ENCODE results near the gene CATSPER1. TPM values are rescaled to one million over a fixed set of nuclear protein-coding genes. Genes with fewer than 3 reads are reported as not detected.

The CATSPER1 gene
- total and polyA plus RNA-seq, 2 of the 8 experiments (the other 6 are each of a cell fraction or from before 2014, with no cell fraction given) = not detected

GRCh38 chr11:66062408-66062807, 36.1 kb upstream of the CATSPER1 start:
- DNase-seq (ENCODE audit: low read depth in 1 of 2, low spot score in 2 of 2) (no peak), FAIRE-seq (no peak)
- Histone ChIP-seq H3K36me3 (ENCODE audit: control insufficient read depth in 2 of 4, insufficient read depth in 4 of 4, low read length in 3 of 4) (peaks cover 53 to 93% (median 81%) of the 10 kb centered on the region in 4 experiments), H4K8ac (ENCODE audit: extremely low read depth, insufficient read depth, low read length) (no peak overlapping the region), H3K4me2 (ENCODE audit: insufficient read depth in 1 of 2, low read depth in 2 of 2, low read length in 2 of 2) (no peak overlapping the region), H3K9ac (replicated peaks in 1 of 4; ENCODE audit: extremely low read depth in 1 of 4, low read depth in 3 of 4, low read length in 3 of 4) (no peak overlapping the region), H2BK15ac (ENCODE audit: low read length) (no peak overlapping the region), H4K20me1 (replicated peaks in 1 of 2; ENCODE audit: control insufficient read depth in 1 of 2, insufficient read depth in 2 of 2, low read length in 2 of 2) (peaks cover 0 to 17% of the 10 kb centered on the region in 2 experiments), H2AK5ac (ENCODE audit: low read depth, low read length) (no peak overlapping the region), H3K56ac (replicated peaks; ENCODE audit: insufficient read length, low read depth, low read length) (no peak overlapping the region), H2BK20ac (ENCODE audit: low read length) (no peak overlapping the region), H3K18ac (ENCODE audit: extremely low read depth, low read length) (no peak overlapping the region), H3K9me3 (ENCODE audit: insufficient read depth in 2 of 2, low read depth in 1 of 2, low read length in 1 of 2) (no peaks in the 10 kb centered on the region), H3K27me3 (replicated peaks in 1 of 4; ENCODE audit: control insufficient read depth in 3 of 4, extremely low read depth in 1 of 4, insufficient read depth in 3 of 4, low read length in 3 of 4) (no peaks in the 10 kb centered on the region), H3K4me1 (replicated peaks in 1 of 4; ENCODE audit: control insufficient read depth in 3 of 4, insufficient read depth in 4 of 4, low read length in 3 of 4) (no peaks in the 10 kb centered on the region), H3K23me2 (ENCODE audit: low read depth, low read length) (no peaks in the 10 kb centered on the region), H2BK12ac (ENCODE audit: low read depth, low read length) (no peak overlapping the region), H2BK120ac (replicated peaks; ENCODE audit: low read depth, low read length) (no peak overlapping the region), H3K27ac (ENCODE audit: low read depth, low read length) (no peak overlapping the region), H2BK5ac (ENCODE audit: low read depth, low read length) (no peak overlapping the region), H3K14ac (ENCODE audit: insufficient read length) (no peak overlapping the region), H3K79me2 (ENCODE audit: control insufficient read depth in 1 of 2, insufficient read depth in 2 of 2, low read length in 2 of 2) (no peaks in the 10 kb centered on the region), H4K91ac (replicated peaks; ENCODE audit: insufficient read length, low read length) (no peak overlapping the region), H3K23ac (ENCODE audit: insufficient read length) (no peak overlapping the region), H3K79me1 (ENCODE audit: low read depth, low read length) (no peaks in the 10 kb centered on the region; the same call in 1 of the 2 replicates), H3K4me3 (ENCODE audit: extremely low read depth in 1 of 4, insufficient read depth in 2 of 4, low read depth in 3 of 4, low read length in 4 of 4) (no peak overlapping the region), H2AFZ (ENCODE audit: low read length) (no peak overlapping the region), H3K4ac (replicated peaks; ENCODE audit: insufficient read length, low read depth, low read length) (no peak overlapping the region), H4K5ac (ENCODE audit: insufficient read length, low read depth, low read length) (no peak overlapping the region)
- WGBS, 2 experiments (ENCODE audit: extremely low coverage in 1 of 2, insufficient coverage in 1 of 2, insufficient read length in 1 of 2, insufficient replicate concordance in 2 of 2, low coverage in 1 of 2, low lambda C conversion rate in 2 of 2, missing lambda C conversion rate in 1 of 2) = 92% methylated on average over 2 of the region's 2 CpGs; no CpG with 5 or more reads in 1 of the 2 experiments
- POLR2A ChIA-PET (ENCODE audit: partially characterized antibody) = interaction anchor here (1.0 to 9.7 kb wide), 2 partner anchors 7 to 19 kb away, joined by 3 to 150 read pairs; partner anchors contain the start of genes GAL3ST3 and SF3B2
- CTCF ChIA-PET (ENCODE audit: partially characterized antibody) = interaction anchor here (0.9 to 8.8 kb wide), 5 partner anchors 8 to 164 kb away, joined by 3 to 144 read pairs (median 5); partner anchors contain the start of genes GAL3ST3 and SF3B2
- TF ChIP-seq SIRT6 (IDR thresholded peaks at IDR 0.05; ENCODE audit: low read length) = no peak
- TF ChIP-seq SRF (IDR thresholded peaks at IDR 0.05; ENCODE audit: low read depth, low read length) = no peak
- no peak for TF ChIP-seq RBBP5 (IDR thresholded peaks at IDR 0.05; ENCODE audit: borderline replicate concordance, low read depth, low read length)
- TF ChIP-seq BACH1 (IDR thresholded peaks at IDR 0.05; ENCODE audit: low read length) = no peak
- TF ChIP-seq POU5F1 (IDR thresholded peaks at IDR 0.05; ENCODE audit: low read depth, low read length) = no peak
- no peak for TF ChIP-seq KDM1A (IDR thresholded peaks at IDR 0.05; ENCODE audit: borderline replicate concordance, low read length)
- no peak for TF ChIP-seq SIN3A (conservative IDR thresholded peaks at IDR 0.05 in 1 of 2, IDR thresholded peaks at IDR 0.05 in 1 of 2; ENCODE audit: low read depth in 1 of 2, low read length in 2 of 2)
- TF ChIP-seq CBX5 (IDR thresholded peaks at IDR 0.05; ENCODE audit: low read depth, low read length) = no peak
- no peak for TF ChIP-seq KDM4A (IDR thresholded peaks at IDR 0.05; ENCODE audit: low read depth, low read length, severe bottlenecking)
- TF ChIP-seq SP1 (IDR thresholded peaks at IDR 0.05; ENCODE audit: low read depth, low read length) = no peak
